Measurements from ENCODE around the gene HK1.

DNA sequence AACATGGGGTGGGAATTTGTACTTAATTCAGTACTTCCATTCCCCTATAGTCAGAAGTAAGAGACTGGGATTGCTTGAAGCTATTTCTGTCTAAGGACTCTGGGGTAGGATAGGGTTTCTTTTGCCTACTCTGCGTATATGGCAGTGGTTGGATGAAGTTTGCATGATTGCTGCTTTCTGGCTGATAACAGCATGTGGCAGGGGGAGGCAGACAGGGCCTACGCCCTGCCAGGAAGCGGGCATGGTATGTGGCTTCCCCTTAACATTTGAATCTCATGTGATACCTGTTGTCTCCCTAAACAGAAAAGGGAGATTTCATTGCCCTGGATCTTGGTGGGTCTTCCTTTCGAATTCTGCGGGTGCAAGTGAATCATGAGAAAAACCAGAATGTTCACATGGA lies 81.3 kb downstream of the HK1 start:
- TF ChIP-seq, protein P1, sequence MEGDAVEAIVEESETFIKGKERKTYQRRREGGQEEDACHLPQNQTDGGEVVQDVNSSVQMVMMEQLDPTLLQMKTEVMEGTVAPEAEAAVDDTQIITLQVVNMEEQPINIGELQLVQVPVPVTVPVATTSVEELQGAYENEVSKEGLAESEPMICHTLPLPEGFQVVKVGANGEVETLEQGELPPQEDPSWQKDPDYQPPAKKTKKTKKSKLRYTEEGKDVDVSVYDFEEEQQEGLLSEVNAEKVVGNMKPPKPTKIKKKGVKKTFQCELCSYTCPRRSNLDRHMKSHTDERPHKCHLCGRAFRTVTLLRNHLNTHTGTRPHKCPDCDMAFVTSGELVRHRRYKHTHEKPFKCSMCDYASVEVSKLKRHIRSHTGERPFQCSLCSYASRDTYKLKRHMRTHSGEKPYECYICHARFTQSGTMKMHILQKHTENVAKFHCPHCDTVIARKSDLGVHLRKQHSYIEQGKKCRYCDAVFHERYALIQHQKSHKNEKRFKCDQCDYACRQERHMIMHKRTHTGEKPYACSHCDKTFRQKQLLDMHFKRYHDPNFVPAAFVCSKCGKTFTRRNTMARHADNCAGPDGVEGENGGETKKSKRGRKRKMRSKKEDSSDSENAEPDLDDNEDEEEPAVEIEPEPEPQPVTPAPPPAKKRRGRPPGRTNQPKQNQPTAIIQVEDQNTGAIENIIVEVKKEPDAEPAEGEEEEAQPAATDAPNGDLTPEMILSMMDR (conservative IDR thresholded peaks at IDR 0.05) = no peak
- no peak for TF ChIP-seq EZH2 (IDR thresholded peaks at IDR 0.05; ENCODE audit: low read depth)
